Stimulated activated CD4-positive, alpha-beta T cell treated with anti-CD3 and anti-CD28 coated beads, Interleukin-1b, Interleukin-23, amount 100 ng/mL, for 1 hour (primary cell): ENCODE results near the gene KDM3A.
A peak's percentile ranks its signal among the peaks of the same experiment; 100 is the strongest.

Experiments used
- DNase-seq, 2 donors: peaks; one replicate each; pipeline ENCODE4 v3.0.0-alpha.2; 2020; ENCODE audit warnings: low read depth in 2 of 2

KDM3A gene

DNA sequence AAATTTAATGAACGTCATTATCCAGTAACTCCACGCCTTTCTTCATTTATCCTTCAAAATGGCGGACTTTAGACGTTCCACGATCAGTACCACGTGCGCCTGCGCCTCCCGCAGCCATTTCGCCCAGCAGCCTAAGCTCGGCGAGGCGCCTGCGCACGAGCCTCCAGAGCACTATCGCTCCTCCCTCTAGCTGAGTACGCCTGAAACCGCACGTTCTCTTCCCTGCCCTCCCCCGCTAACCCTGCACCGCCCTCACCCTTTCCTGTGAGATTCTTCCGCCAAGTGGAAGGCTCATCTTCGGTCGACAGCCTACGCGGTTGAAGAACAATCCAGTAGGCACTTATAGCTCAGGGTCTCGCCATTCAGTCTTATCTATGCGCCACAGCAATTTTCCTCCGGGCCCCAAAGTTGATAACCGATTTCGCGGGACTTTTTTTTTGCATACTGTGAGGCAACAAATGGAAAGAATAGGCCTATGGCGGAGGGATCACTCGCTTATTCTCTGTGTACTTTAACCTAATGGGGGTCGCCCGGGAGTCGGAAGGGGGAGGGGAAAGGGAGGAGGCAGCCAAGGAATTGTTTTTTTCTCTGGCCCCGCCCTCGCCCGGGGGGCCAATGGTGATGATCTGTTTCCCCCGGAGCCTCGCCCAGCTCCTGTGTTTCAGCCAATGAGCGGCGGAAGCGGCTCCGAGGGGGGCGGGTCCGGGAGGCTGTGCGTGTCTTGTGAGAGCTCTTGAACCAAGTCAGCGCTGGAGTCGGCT is at the start of gene KDM3A:
TSS of gene KDM3A (plus strand) at position 741 of the 761 bp plus-strand sequence. CDS start 677 bp downstream, outside the sequence.
- peak; percentile 97 to 98 for DNase-seq

DNA sequence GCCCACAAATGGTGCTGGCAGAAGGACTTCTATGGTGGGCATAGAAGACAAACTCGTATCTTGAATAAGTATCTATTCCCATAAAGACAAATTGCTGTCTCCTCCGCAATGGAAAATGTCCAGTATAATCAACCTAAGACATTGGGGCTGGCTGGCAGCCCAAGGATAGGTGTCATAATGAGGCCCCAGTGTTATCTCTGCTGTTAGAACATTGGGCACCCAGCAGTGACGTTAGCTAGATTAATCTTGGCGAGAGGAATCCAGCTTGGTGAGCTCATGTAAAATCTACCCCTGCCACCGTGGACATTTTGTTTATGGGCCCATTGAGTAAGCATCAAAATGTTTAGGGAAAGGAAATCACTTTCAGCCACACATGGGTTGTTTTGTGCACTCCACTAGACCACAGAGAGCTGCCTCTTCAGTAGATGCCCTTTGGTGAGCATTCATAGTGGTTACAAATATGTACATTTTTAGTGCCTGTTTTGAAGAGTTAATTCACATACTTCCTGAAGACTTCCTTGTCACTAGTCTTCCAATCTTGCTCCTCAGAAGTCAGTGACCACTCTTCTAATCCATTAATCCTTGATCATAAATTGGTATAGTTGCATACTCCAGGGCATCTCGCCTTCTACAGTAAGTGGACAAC is 48.2 kb upstream of the KDM3A start:
- no peak for DNase-seq

DNA sequence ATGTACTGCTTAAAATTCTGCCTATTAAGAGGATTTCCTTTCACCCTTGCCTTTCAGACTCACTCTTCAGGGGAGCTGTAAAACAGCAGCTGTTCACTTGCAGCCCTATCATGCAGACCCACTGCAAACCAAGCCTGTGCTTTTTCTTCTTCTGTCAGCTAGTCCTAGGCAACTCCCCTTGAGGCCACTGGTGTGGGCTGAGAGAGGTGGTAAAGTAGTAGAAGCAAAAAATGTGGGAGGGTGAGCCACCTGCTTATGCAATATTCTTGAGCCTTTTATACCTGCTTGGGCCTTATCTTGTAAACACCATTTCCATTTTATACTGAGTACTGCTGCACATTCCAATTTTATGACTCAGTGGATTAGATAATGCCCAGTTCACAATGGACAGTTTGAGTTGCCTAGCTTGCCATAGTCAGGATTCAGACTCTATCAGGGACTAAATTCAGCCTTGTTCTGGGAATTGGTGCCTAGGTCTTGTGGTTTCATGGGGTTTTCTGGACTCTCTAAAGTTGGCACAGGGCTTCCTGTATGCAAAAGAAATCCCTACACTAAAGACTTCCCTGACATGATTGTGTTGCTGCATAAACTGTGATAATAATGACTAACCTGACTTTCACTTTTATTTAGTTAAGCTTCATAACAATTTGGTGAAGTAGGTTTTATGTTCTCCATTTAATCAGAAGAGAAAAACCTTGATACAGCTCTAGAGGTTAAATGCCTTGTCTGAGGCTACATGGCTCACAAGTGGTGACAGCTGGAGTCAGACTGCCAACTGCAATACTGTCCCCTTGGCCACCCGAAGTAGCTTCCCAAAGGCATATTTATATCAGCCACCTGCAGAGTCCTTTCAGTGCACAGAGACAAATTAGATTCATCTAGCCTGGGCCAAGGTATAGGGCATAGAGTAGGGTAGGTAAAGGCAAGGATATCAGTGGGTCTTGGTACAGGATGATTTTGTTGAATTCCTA is 47.4 kb upstream of the KDM3A start:
- DNase-seq = no peak

DNA sequence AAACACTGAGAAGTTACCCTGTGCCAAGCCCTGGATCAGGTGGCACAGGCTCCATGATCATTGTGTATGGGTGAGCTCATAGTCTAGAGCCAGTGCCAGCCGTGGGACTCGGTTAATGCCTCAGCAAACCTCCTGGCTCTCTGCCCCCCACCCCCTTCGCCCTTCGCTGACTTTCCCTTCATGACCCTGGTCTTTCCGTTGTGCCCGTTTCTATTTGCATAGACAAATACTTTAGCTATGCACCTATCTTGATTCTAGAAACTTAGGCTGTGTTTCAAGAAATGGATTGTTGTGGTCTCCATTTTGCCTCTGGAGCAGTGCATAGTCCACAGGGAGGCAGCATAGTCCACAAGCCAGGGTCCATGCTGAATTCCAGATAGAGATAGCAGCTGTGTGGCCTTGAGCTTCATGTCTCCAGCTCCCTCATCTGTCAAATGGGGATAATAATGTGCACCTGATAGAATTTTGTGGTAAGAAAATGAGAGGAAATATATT is 44.8 kb upstream of the KDM3A start:
- DNase-seq = no peak

DNA sequence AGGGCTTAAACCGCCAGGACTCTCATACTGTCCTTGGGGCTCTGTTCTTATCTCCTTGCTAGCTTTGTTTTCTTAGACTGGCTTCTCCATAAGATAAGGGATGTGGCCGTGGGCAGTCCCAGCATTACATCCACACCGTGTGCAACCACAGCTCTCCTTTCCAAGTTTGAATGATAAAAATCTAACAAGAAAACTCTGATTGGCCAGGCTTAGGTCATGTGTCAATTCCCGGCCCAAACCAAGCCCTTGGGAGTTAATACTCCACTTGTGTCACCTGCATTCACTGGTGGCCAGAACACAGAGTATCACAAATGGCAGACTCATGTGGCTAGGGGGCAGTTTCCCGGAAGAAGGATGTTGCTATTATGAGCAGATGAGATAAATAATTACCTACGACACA is 43.2 kb upstream of the KDM3A start:
- DNase-seq = no peak

- no peak for DNase-seq
These were observed 42.4 kb upstream of the KDM3A start for GRCh38 chr2:86398500-86399474.

DNA sequence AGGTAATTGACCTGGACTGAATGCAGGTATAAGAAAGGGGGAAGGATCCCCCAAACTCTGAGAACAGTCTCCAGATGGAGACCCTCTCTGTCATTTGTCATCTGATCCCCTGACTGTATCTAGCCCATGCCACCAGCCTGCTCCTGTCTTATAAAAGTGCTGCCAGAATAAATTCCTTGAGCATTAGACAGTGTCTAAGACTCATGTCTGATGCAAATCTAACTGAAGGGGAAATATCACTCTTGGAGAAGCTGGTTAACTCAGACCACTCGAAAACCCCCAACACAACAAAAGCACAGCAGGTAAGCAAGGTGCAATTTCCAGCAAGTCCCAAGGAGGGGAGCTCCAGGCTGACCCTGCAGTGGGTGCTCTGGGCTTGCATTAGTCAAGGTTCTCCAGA is 40.9 kb upstream of the KDM3A start:
- DNase-seq = no peak

GRCh38 chr2:86410581-86410980 is 30.6 kb upstream of the KDM3A start:
- no peak for DNase-seq

GRCh38 chr2:86411396-86411795 is 29.8 kb upstream of the KDM3A start:
- DNase-seq = no peak

DNA sequence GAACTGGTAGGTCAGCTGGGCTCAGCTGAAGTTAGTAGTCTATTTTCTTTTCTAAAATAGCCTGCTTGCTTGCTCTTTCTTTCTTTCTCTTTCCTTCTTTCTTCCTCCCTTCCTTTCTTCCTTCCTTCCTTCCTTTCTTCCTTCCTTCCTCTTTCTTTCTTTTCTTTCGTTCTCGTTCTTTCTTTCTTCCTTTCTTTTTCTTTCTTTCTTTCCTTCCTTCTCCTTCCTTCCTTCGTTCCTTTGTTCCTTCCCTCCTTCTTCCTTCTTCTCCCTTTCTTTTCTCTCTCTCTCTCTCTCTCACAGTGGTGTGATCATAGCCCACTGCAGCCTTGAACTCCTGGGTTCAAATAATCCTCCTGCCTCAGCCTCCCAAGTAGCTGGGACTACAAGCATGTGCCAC is 29.2 kb upstream of the KDM3A start:
- DNase-seq = no peak

- DNase-seq = no peak
These were observed 27.7 kb upstream of the KDM3A start for GRCh38 chr2:86413296-86414094.

GRCh38 chr2:86414996-86415395 is 26.2 kb upstream of the KDM3A start:
- DNase-seq = no peak

- DNase-seq = no peak
These were observed 25.0 kb upstream of the KDM3A start for GRCh38 chr2:86416146-86416545.

- DNase-seq = no peak
These were observed 23.2 kb upstream of the KDM3A start for GRCh38 chr2:86417961-86418360.

- DNase-seq = no peak
These were observed 20.3 kb upstream of the KDM3A start for GRCh38 chr2:86420913-86421312.

GRCh38 chr2:86426271-86426670 is 14.9 kb upstream of the KDM3A start:
- DNase-seq = no peak

DNA sequence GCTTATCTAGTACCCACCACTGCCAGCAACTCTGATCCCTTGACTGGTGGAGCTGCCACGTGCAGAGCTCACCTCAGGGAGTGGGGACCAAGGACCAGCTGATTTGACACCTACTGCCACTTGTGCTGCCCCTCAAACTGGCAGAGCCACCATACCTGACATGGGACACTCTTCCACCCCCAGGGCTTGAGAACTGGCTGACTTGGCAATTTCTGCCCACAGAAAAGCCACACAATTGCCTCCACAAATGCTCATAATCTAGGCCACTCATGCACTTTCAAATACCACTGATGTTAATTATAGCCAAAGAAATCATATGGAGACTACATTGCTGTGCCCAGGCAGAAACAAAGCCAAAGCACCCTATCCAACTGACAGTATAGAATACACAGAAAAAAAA is 11.8 kb upstream of the KDM3A start:
- no peak for DNase-seq

- DNase-seq = no peak
These were observed 10.8 kb upstream of the KDM3A start for GRCh38 chr2:86430368-86430767.

- DNase-seq = no peak
These were observed 8.0 kb upstream of the KDM3A start for GRCh38 chr2:86433137-86433536.

GRCh38 chr2:86434290-86434689 is 6.9 kb upstream of the KDM3A start:
- DNase-seq = no peak
